Hindlimb muscle (tissue), 1 donor: Measurements from ENCODE around the gene NUP214. TPM values are rescaled to one million over a fixed set of nuclear protein-coding genes. Genes with fewer than 3 reads are reported as not detected.

Experiments used
- DNase-seq: peaks from one replicate; pipeline ENCODE4 v3.0.0-alpha.2; 2013
- polyA plus RNA-seq: library from polyadenylated mRNA; unstranded; fragments of 120-200 nt; gene quantifications from one replicate; pipeline ENCODE4 v1.2.1, GENCODE V29; 2013; ENCODE audit not compliant: insufficient read length

The NUP214 gene
- 34.7 TPM for polyA plus RNA-seq

DNA sequence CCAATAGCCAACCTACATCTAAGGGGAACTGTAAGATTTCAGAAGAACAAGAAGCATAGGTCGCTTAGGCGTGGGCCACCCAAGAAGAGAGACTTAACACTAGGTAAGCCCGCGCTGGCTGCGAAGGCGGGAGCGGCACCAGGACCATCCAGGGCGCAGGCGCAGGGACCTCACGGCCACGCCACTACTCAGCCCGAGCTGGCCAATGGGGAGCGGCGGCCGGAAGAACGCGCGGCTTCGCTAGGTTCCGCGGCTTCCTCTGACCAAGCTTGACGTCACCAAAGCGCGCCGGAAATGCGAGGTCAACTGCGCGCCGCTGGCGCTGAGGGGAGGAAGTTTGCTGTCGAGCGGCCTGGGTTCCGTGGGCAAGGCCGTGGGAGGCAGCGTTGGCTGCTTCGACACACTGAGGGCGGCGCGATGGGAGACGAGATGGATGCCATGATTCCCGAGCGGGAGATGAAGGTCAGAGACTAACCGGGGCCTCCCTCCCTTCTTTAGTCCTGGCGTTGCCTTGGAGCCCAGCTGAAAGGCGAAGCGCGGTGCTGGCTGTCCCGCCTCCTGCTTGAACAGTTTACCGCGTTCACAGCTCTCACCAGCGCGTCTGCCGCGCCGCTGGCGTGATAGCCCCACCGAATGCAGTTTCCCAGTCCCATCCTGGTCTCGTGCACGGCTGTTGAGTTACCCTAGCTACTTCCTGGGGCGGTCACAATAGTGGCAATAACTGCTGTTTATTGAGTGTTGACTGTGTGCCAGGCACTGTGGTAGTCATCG, at the start of gene NUP214:
Gene NUP214 (plus strand): TSS at position 299 of the 771 bp plus-strand sequence. CDS start 119 bp downstream, at position 418.
- peak; percentile 100 for DNase-seq

DNA sequence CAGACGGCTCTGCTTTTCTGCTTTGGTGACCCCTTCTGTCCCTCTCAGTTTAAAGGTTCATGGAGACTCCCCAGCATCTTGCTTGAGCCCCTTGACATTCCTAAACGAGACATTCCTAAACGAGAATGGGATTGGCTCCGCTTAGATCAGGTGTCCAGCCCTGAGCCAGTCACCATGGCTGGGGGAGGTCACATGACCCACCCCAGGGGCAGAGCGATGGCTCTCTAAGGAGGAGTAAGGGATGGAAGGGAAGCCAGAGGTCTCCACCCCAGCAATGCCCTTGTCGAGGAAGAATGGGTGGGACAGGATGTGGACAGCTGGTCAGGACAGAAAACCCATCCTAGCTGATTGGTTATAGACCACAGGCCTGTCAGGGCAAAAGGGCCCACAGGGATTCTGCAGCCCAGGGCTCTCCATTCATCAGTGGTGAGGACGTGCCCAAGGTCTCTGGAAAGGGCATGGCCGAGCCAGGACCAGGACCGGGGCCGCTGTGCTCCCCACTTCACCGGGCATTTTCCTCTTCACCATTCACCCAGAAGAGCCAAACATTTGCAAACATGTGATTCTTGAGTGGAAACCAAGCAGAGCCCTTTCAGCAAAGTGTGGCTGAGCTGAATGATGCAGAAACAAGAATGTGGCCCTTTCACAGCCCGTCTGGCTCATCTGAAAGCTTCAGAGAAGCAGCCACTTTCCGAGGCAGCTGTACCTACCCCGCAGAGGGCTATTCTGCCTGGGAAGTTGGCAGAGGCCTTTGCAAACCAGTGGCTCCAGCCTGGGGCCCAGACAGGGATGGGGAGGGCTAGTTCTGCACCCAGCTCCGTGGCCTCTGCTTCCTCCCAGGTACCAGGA, 48.8 kb upstream of the NUP214 start:
- no peak for DNase-seq

DNA sequence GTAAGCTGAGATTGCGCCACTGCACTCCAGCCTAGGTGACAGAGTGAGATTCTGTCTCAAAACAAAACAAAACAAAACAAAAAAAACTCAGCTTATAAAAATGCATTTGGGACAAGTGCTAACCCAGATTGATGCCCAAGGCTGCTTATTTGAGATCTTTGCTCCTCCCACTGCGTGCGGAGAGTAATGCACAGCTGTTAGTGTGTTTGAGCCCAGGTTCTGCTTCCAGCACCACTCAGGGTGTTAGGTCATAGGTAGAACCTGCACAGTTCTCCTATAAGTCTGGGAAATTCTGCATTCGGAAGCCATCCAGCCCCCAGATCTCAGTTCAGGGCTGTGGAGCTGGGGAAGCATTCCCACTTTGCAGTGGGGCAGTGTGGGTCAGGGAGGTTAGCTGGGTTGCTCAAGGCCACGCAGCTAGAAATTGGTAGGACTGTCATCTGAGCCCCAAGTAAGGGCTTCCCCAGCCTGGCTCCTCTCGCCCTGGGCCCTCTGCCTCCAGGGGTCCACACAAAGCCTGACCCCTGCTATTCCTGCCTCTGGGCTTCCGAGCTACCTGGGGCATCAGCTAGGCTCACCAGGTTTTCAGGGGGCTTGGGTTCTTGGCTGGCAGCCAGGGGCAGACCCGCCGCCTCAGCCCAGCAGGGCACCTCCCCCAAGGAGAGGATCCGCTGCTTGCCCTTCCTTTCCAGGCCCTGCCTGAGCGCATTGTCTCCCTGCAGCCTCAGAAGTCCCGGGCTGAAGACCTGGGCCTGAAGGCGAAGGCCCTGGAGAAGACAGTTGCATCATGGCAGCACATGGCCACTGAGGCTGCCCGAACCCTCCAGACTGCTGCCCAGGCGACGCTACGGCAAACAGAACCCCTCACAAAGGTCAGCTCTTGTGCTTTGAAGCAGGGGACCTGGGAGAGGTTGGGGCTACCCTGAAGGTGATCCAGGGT, 46.7 kb upstream of the NUP214 start:
- no peak for DNase-seq

DNA sequence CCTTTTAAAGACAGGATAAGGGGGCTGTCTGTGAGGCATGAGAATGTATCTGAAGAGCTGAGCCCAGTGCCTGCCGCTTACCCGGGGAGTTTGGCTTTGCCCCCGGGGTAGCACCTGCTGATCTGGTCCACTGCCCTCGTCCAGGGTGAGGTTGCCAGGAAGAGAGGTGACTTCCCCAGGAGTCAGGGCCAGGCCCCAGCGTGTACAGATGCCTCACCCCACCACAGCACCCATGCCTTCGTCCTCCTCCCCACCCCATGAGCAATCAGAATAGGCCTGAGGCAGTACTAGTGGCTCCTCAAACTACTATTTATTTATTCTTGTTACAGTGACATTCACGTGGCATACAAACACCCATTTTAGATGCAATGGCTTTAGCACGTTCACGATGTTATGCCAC, 44.8 kb upstream of the NUP214 start:
- no peak for DNase-seq

DNA sequence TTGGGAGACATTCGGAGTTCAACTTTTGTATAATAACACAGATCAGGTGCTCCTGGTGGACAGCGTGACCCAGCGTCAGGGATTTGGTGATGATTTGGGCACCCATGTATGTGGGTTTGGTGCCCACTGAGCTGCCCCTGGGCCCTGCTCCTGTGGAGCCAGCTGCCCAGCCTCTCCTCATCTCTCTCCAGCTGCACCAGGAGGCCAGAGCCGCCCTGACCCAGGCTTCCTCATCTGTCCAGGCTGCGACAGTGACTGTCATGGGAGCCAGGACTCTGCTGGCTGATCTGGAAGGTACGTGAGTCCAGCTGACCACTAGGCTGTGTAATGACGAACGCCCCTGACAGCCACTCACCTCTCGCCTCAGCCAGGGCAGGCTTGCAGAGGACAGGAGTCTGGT, 43.5 kb upstream of the NUP214 start:
- DNase-seq, result no peak

DNA sequence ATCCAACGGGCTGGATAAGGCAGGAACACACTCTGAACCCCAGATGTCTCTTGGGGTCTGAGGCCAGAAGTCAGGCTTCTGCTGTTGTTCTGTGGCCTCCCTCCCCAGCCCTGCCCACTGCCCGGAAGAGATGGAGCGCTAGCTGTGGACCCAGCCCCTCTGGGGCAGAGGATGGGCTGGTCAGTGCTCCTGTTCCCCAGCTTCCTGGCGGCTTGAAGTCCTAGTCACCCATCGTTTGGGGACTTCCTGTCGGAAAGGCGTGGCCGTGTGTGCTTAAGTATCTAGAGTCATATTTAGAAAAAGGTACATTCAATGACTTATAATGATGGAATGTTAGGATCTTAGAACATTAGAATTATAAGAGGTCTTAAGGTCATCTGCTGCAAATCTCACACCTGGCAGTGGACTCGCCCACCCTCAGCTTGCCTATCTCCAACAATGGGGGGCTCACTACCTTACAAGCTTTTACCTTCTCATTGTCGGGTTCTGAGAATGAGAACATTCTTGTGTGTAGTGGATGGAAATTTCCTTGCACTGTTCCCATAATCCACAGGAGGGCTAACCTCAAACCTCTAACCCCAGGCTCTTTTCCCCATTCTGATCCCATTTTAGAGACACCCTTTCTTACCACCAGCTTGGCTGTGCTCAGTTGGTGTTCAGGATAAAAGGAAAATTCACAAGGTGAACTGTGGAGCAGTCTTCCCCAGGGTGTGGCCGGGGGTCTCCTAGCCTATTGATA, 42.4 kb upstream of the NUP214 start:
- DNase-seq, result no peak

DNA sequence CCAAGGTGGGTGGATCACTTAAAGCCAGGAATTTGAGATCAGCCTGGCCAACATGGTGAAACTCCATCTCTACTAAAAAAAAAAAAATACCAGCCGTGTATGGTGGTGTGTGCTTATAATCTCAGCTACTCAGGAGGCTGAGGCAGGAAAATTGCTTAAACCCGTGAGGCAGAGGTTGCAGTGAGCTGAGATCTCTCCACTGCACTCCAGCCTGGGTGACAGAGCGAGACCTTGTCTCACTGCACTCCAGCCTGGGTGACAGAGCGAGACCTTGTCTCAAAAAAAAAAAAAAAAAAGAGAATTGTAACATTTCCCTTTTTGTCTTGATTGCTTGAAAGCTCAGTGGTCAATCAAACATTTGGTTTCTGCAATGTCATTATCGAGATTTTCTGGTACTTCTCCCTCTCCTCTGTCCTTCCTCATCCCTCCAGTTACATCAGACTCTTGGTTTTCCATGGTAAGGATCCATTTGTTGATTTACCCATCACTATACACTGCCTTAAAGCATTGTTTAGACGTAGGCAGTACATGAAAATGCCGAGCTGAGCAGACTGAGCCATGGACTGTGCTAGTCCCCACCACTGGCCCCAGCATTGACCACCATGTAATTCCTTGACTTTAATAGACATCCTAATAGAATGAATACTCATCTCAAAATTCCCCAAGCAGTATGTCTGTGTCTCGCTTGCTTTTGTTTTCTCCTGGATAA, 40.6 kb upstream of the NUP214 start:
- no peak for DNase-seq

DNA sequence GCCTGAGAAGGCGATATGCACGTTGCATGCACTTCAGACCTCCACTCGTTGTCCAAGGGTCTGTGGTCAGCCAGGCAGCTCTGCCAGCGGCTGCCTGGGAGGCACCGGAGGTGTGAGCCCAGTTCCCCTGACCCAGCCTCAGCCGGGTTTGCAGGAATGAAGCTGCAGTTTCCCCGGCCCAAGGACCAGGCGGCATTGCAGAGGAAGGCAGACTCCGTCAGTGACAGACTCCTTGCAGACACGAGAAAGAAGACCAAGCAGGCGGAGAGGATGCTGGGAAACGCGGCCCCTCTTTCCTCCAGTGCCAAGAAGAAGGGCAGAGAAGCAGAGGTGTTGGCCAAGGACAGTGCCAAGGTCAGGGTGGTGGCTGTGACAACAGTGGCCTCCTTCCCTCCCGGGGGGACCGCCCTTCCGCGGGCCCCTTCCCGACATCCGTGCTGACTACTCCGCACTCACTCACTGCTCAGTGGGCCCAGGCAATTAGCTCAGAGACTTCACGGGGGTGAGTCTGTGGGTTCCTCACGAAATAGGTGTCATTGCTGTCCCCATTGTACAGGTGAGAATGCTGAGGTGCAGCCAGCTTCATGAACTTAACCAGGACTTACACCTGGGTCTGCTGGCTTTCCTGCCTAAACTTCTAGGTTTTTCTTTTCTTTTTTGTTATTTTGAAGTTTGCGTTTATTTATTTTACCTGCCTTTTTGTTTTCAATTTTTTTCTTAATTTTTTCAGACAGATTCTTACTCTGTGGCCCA, 39.8 kb upstream of the NUP214 start:
- no peak for DNase-seq

DNA sequence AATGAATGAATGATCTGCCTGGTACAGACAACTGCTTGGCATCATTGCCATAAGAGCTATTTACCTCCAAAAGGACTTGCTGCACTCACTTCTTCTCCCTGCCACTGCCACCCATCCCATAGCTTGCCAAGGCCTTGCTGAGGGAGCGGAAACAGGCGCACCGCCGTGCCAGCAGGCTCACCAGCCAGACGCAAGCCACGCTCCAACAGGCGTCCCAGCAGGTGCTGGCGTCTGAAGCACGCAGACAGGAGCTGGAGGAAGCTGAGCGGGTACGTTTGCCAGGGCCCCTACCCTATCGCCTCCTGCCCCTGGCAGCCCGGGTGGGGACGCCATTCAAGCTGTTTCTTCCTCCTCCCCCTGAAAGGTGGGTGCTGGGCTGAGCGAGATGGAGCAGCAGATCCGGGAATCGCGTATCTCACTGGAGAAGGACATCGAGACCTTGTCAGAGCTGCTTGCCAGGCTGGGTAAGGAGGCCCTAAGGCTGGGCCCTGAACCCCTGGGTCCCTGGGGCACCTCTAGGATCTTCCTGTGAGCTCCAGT, 38.0 kb upstream of the NUP214 start:
- no peak for DNase-seq

DNA sequence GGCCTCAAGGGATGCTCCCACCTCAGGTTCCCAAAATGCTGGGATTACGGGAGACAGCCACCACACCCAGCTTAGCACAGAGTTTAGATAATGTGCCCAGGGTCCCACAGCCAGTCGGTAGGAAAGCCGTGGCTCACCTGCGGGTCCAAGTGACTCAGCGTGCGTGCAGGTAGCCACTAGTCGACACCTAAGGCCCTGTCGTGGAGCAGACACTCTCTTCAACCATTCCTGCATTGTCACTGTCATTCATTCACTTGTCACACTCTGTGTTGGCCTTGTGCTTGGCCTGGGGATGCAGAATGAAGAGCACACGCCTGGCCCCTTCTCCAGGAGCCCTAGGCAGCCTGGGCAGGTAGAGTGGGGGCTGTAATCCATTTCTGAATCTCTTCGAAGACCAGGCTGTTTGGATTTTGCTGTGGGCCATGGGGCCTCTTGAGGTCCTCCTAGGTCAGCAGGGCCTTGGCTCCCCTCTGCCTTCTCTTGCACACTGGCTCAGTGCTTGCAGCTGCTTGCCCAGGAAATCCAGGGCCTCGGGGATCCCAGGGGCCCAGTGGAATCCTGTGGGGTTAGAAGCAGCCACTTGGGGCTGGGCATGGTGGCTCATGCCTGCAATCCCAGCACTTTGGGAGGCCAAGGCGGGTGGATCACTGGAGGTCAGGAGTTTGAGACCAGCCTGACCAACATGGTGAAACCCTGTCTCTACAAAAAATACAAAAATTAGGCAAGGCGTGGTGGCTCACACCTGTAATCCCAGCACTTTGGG, 35.2 kb upstream of the NUP214 start:
- no peak for DNase-seq

DNA sequence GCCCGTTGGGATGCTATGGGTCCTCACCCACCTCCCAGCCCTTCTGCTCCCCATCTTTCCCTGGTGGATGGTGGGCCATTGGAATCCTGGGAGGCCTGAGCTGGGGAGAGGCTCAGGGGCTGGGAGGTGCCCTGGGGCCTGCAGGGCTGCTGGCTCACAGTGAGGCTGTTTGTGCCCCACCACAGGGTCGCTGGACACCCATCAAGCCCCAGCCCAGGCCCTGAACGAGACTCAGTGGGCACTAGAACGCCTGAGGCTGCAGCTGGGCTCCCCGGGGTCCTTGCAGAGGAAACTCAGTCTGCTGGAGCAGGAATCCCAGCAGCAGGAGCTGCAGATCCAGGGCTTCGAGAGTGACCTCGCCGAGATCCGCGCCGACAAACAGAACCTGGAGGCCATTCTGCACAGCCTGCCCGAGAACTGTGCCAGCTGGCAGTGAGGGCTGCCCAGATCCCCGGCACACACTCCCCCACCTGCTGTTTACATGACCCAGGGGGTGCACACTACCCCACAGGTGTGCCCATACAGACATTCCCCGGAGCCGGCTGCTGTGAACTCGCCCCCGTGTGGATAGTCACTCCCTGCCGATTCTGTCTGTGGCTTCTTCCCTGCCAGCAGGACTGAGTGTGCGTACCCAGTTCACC, 33.9 kb upstream of the NUP214 start:
- no peak for DNase-seq

DNA sequence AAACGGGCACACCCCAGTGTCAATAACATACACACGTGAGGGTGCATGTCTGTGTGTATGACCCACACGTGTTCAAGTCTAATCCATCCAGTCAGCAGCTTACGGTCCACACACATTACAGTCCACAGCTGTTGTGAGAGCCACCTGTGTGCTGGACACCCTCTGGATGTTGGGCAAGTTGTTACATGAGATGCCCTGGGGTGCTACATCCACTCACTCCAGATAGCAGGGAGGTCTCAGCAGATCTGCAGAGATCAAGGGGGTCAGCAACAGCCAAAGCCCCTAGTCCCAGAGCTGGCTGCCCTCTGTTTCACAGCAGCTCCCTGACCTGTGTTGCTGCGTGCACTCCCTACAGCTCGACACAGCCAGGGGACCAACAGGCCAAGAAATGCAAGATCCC, 33.4 kb upstream of the NUP214 start:
- DNase-seq, result no peak

DNA sequence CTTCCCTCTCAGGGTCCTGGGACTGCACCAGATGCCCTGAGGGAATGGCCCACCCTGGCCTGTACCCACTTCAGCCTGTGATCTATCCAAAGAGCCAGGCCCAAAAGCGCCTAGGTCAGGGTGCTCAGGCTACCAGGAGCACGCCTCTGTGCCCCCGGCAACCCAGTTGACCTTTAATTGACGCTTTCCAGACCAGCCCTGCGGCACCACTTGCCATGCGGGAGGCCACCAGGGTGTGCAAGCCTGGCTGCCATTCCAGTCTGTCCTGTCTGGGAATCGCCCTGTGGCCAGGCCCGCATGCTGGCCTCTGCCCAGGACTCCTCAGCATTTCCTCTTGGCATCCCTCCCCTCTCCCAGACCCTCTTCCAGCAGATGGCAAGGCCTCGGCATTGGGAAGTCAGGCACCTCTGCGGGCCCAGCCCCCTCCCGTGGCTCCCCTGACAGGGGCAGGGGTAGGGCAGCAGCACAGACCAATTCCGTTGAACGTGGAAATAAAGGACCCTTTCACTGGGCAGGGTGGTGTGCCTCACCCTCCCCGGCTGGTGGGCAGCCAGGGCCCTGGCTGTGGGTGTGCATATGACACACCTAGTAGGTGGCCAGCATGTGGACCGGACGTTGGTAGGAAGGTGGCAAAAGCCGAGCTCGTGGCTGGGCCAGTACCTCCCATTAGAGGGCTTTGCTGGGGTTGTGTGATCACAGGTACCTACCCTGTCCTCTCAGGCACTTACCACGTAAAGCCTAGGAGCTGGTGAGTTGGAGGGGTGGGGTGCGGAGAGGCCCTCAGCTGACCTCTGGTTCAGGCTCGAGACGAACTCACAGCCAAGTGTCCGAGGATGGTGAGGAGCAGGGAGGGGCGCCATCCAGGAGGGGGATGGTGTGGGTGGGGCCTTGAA, 32.6 kb upstream of the NUP214 start:
- DNase-seq, result no peak

DNA sequence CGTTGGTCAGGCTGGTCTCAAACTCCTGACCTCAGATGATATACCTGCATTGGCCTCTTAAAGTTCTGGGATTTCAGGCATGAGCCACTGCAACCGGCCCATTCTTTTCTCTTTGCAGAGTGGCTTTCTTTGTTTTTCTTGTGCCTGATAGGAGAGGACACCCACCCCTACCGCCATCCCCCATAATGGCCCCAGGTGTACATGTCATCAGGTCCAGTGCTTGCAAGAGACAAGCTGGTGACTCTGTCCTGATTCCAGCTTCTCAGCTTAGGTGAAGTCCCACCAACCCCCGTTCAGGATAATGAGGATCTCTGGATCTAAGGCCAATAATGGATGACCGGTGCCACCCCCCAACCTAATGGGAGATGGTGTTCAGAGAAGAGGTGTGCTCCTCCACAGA, 31.4 kb upstream of the NUP214 start:
- no peak for DNase-seq

DNA sequence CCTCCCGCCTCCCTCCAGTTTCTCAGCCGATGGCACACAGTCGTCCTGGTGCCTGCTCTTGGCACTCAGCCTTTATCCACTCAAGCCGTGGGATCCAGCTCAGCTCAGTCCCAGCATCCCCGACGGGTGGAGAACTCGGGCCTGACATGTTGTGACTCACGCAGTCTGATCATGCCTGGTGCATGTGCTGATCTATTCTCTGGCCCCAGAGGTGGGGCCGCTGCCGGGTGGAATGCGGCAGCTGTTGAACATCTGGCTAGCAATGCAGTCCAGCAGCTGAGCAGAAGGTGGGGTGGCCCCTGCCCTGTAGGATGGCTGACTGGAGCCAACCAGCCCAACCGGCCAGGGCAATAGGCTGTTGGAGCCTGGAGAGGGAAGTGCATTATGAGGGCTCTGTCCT, 30.8 kb upstream of the NUP214 start:
- DNase-seq, result peak; percentile 40

DNA sequence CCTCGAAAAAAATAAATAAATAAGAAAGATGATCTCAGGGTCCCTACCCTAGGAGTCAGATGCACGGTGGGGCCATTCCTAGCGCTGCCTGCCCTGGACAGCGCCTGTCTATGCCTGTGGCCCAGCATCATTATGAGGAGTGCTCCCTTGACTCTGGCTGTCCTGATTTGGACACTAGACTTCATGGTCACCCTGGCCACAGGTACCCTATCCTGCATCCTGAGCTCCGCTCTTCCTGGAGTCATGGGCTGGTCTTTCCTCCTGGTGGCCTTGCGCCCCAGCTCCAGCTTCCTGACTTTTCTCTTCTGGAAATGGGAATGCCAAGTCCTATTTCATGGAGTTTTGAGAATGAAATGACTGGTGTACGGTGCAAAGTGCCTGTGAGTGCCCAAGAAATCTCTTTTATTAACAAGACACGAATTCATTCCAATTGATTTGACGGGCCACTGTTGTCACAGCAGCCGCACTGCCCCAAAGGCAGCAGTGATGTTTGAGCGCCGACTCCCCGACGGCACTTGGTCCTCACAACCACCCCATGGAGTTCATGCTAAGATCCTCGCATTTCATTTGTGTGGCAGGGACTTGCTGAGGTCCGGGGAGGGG, 29.6 kb upstream of the NUP214 start:
- DNase-seq, result no peak
